Measurements from ENCODE around the gene ZNF554.

ZNF554 gene

DNA sequence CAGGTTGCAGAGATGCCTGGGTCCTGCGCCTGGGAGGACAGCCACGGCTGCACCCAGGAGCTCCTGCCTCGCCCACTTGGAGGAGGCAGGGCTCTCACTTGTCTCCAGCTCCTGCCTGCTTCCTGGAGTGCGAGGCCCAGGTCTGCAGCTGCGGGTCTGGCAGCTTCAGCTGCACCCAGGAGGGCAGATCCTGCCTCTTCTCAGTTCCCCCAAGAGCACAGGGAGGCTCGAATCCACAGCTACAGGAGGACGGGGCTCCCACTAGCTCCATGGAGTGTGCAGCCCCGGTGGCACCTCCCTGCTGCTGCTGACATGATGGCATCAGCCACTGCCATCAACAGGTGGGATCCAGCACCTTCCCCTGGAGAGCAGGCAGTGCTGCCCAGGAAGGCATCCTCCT is 4.5 kb downstream of the ZNF554 start:
- DNase-seq (ENCODE audit: low read depth in 3 of 3, low spot score in 1 of 3), result no peak

DNA sequence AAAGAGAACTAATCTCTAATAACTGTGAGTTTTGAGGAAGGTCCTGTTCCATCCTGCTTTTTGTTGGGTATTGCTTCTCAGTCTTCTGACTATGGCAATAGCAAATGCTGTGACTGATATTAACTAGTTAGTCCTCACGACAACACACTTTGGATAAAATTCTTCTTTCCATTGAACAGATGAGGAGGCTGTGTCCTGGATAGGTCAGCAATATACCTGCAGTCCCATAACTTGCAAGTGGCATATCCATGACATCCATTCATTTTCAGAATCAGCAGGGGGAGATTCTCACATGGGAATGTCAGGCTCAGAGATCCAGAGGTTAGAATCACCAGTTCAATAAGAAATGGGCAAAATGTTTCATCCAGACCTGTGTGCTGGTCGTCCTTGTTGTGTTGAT is 7.4 kb downstream of the ZNF554 start:
- DNase-seq (ENCODE audit: low read depth in 3 of 3, low spot score in 1 of 3), result no peak

DNA sequence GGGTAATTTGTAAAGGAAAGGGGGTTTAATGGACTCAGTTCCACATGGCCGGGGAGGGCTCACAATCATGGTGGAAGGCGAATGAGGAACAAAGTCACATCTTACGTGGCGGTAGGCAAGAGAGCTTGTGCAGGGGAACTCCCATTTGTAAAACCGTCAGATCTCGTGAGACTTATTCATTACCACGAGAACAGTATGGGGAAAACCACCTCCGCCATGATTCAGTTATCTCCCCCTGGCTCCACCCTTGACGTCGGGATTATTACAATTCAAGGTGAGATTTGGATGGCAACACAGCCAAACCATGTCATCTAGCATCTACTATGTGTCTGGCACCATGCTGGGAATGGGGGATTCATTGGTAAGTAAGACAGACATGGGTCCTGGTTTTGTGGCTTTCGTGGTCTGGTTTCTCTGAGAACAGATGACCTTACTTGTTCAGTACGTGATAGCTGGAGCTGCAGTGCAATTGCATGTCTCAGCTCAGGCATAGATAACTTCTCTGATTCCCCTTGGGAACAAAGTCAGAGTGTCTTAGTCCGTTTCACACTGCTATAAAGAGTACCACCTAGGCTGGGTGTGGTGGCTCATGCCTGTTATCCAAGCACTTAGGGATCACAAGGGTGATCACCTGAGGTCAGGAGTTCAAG is 8.3 kb downstream of the ZNF554 start:
- DNase-seq (ENCODE audit: low read depth in 3 of 3, low spot score in 1 of 3), result no peak

DNA sequence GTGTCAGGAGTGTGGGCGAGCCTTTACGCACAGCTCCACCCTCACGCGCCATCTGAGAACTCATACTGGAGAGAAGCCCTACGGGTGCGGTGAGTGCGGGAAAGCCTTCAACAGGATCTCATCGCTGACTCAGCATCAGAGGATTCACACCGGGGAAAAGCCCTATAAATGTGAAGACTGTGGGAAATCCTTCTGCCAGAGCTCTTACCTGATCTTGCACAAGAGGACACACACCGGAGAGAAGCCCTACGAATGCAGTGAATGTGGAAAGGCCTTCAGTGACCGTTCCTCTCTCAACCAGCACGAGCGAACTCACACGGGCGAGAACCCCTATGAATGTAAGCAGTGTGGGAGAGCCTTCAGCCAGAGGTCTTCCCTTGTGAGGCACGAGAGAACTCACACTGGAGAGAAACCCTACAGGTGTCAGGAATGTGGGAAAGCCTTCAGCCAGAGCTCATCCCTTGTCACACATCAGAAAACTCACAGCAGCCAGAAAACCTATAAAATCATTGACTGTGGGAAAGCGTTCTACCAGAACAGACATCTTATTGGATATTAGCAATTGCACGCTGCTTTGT is 14.7 kb downstream of the ZNF554 start:
- no peak for DNase-seq (ENCODE audit: low read depth in 3 of 3, low spot score in 1 of 3)

DNA sequence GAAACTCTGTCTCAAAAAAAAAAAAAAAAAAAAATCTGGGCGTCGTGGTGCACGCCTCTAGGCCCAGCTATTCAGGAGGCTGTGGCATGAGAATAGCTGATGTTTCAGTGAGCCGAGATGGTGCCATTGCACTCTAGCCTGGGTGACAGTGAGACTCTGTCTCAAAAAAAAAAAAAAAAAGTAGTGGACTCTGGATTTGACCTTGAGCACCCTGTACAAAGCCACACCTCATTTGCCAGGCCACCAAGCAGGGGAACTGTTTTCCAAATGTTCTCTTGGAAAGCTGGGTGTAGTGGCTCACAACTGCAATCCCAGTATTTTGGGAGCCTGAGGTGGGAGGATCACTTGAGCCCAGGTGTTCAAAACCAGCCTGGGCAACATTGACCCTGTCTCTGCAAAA is 17.8 kb downstream of the ZNF554 start:
- no peak for DNase-seq (ENCODE audit: low read depth in 3 of 3, low spot score in 1 of 3)

DNA sequence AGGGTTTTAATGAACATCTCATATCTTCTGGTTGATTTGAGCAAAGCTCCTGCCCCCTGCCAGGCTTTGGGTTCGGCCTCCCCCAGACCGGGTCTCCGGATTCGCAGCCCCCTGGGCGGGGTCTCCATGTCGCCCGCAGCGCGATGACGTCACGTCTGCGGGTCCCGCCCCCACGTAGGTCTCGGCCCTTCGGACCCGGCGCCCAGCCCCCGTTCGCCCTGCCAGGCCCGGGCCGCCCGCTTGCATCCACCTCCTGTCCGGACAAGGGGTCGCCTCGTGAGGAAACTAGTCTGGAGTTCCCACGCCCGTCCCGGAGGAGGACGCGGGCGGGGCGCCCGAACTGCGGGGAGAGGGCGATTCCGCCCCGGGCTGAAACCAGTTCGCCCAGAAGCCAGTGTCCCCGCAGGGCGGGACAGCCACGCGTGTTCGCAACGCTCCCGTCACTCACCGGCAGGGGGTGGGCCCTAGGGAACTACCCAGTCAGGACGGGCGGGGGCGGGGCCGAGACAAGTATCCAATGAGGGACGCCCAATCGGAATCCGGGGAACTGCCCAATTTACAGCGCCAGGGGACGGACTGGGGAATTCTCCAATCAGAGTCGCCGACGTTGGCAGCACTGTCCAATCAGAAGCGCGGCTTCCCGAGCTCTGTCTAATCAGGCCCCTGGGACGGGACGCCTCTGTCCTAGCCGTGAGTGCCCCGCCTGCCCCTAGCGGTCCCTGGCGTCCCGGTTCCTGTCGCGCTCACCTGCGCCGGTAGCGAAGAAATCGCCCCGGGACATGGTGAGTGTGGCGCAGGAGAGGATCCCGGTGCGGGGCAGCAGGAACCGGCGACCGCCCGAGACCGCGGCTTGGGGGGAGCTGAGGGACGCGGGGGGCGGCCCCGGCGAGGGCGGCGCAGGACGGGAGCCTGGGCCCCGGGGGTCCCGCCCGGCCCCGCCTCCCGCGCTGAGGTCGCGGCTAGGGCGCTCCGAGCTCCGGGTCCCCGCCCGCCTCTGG is 21.4 kb downstream of the ZNF554 start, which contains the start of gene ZNF555:
Gene ZNF555, plus strand, starts transcription at position 682 of the 998 bp plus-strand sequence. Its CDS starts 98 bp downstream, at position 780.
- DNase-seq (ENCODE audit: low read depth in 3 of 3, low spot score in 1 of 3), result peak; percentile 92 to 98 (median 97)

DNA sequence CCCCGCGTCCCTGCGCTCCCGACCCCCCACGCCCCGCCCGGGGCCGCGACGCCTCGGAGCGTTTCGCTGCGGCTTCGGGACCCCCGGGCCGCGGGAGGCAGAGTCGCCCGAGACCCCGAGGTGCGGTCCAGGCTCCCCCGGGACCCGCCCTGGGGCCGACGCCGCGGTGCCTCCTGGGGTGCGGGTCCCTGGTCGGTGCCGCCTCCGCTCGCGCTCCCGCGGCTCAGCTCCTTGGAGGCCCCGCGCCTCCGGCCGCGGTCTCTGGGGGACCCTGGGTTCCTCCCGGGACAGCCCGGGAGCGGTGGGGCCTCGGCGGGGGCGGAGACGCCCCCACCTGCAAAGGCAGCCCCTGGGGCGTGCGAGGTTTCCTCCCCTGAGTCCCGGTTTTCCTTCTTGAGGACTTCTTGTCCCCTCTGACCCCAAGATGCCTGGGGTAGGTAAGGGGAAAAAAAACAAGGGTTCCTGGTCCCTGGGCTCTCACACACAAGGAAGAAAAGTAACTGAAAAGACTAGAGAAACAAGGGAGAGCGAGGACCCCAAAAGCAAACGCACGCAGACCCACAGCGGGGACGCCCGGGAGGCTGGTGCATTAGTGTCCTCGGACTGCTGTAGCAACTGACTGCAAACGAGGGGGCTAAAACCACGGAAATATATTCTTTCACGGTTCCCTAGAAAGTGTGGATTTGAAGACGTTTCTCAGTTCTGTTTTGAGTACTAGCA is 22.3 kb downstream of the ZNF554 start:
- no peak for DNase-seq (ENCODE audit: low read depth in 3 of 3, low spot score in 1 of 3)

DNA sequence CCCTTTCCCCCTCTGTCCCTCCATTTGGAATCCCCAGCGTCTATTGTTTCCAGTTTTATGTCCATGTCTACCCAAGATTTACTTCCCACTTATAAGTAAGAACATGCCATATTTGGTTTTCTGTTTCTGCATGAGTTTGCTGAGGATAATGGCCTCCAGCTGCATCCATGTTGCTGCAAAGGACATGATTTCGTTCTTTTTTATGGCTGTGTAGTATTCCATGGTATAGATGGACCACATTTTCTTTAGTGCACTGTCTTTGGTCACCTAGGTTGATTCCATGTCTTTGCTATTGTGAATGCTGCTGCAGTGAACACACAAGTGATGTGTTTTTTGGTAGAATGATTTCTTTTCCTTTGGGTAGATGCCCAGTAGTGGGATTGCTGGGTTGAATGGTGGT is 25.4 kb downstream of the ZNF554 start:
- no peak for DNase-seq (ENCODE audit: low read depth in 3 of 3, low spot score in 1 of 3)

DNA sequence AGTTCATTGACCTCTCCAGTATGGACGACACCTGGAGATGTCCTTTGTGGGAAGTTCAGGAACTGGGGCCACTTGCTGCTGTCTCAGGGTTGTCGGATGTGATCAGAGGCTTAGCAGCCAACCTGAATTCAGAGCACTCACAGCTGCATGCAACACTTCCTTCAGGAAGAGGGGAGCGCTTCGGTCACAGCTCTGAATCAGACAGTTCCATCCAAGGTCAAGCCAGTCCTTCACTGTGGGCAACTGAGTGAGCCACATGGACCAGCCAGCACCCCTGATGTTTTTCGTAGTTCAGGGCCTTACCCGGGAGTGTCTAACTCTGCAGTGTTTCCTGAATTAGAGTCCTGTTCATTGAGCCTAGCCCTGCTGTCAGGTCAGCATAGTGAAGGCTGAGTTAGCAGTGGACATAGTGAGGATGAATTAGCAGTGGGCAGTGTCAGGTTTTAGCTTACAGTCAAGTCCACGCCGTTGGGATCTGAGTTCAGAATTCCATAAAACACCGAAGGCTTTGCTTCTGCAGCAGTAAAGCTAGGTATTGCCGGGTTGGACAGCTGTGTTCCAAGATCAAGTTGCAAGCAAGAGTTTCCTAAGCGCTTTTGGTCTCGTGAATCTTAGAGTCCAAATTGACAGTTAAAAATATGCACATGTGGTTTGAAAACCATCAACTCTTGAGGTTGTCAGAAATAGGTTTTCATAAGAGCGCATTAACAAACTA is 26.7 kb downstream of the ZNF554 start:
- DNase-seq (ENCODE audit: low read depth in 3 of 3, low spot score in 1 of 3), result no peak

DNA sequence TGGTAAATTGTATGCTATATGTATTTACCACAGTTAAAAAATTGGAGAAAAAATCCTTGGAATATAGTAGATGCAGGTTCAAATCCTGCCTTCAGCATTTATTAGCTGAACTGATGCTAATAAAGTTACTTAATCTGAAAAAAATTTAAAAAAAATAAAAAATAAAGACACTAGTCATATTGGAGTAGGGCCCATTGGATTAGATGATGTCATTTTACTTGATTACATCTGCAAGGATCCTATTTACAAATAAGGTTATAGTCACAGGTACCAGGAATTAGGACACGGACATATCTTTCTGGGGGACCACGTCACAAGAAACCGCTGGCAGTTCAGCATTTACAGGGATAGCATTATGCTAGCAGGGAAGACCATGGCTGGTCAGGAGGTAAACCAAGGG is 27.8 kb downstream of the ZNF554 start:
- no peak for DNase-seq (ENCODE audit: low read depth in 3 of 3, low spot score in 1 of 3)

DNA sequence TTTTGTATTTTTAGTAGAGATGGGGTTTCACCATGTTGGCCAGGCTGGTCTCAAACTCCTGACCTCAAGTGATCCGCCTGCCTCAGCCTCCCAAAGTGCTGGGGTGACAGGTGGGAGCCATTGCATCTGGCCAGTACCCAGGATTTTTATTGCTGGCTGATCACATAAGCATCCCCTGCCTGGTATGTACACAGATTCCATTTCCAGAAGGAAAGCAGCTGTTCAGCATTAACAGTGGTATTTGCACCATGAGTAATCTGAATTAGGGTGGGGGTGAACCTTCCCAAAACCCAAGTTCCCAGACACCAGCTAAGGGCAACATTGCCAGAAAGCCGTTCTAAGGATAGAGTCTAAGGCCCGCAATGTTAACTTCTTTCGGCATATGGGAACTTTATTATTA is 28.9 kb downstream of the ZNF554 start:
- no peak for DNase-seq (ENCODE audit: low read depth in 3 of 3, low spot score in 1 of 3)

DNA sequence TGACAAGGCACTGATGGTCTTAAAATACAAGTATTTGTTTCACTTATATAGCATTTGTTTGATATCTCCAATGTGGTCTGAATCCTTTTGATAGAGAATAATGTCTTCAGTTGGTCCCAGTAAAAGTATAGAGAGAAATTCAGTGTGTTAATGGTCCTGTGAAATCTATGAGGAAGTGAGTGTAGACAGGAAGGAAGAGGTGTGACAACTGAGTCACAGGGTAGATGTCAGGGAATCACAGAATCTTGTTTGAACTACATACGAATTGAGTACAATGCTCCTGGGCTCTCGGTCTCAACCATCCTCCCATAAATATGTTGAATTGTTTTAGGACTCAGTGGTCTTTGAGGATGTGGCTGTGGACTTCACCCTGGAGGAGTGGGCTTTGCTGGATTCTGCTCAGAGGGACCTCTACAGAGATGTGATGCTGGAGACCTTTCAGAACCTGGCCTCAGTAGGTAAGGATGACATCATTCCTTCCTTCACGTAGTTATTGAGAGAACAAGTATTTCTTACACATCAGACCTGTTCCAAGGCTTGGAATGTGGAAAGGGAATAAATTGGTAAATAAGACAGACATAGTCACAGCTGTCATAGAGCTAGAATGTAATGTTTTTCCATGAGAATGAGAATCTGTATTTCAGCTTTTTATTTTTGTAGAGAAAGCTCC is 30.7 kb downstream of the ZNF554 start:
- DNase-seq (ENCODE audit: low read depth in 3 of 3, low spot score in 1 of 3), result no peak

DNA sequence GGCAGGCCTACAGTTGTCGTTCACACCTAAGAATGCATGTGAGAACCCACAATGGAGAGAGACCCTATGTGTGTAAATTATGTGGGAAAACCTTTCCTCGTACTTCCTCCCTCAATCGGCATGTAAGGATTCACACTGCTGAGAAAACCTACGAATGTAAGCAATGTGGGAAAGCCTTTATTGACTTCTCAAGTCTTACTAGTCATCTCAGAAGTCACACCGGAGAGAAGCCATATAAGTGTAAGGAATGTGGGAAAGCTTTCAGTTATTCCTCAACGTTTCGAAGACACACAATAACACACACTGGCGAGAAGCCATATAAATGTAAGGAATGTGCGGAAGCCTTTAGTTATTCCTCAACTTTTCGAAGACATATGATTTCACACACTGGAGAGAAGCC is 32.9 kb downstream of the ZNF554 start:
- DNase-seq (ENCODE audit: low read depth in 3 of 3, low spot score in 1 of 3), result no peak

DNA sequence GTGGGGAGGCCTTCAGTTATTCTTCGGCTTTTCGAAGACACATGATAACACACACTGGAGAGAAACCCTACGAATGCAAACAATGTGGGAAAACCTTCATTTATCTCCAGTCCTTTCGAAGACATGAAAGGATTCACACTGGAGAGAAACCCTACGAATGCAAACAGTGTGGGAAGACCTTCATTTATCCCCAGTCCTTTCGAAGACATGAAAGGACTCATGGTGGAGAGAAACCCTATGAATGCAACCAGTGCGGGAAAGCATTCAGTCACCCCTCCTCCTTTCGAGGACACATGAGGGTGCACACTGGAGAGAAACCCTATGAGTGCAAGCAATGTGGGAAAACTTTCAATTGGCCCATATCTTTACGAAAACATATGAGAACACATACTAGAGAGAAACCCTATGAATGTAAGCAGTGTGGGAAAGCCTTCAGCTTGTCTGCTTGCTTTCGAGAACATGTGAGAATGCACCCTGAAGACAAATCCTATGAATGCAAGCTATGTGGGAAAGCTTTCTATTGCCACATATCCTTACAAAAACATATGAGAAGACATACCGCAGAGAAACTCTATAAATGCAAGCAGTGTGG is 33.4 kb downstream of the ZNF554 start:
- DNase-seq (ENCODE audit: low read depth in 3 of 3, low spot score in 1 of 3), result no peak

DNA sequence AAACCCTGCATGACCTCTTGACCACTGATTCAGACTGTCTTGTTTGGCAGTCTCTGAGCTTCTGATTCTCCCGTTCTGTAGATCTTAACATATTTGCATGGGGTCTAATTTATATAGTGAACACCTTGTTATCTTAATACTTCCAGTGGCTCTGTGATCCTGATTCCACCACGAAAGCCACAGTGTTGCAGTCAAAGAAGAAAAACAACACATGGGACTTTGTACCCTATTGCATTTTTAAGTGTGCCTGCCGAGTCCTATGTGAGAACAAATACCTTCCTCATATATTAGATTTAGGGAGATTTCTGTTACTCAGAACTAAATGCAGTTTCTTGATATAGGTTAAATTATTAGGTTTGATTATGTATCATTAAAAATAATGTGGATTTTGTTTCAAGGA is 35.2 kb downstream of the ZNF554 start:
- no peak for DNase-seq (ENCODE audit: low read depth in 3 of 3, low spot score in 1 of 3)

DNA sequence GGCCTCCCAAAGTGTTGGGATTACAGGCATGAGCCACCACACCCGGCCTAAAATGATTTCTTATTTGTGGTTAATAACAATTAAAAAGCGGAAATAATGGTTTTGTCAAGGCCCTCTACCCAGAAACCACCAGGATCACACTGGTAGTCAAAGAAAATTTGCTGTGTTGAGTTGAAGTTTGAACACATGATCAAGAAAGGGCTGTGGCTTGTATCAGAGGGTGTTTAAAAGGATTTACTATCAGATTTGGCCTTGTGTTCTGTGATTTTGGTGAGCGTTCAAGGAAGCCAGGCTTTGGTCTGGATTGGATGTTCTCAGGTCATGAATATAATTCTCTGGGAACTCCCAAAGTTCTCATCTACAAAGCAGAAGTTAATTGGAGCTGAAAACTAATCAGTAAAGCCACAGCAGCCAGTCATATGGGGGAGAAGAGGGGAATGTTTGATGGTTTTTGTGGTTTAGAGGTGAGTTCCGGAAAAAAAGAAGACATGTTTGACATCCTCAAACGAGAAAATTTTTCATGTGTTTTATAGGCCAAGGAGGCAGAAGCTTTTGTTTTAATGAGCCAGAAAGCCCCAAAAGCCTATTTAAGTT is 36.9 kb downstream of the ZNF554 start:
- no peak for DNase-seq (ENCODE audit: low read depth in 3 of 3, low spot score in 1 of 3)

DNA sequence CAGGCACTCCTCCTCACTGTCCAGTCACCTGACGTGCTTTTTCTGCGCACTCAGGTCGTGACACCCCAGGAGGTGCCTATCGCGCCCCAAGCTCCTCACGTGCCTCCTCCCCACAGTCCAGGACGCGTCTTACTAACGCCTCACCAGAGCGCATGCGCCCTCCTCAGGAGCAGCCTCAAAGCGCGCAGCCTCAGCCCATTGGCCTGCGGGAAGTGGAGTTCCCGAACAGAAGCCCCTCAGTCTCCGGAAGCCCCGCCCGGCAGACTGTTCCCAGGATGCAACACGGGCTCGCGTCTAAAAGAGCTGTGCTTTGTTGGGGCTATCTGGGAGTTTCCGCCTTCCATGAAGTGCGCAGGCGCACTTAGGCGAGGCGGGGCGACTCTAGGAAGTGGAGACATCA is 39.2 kb downstream of the ZNF554 start:
- DNase-seq (ENCODE audit: low read depth in 3 of 3, low spot score in 1 of 3), result no peak

DNA sequence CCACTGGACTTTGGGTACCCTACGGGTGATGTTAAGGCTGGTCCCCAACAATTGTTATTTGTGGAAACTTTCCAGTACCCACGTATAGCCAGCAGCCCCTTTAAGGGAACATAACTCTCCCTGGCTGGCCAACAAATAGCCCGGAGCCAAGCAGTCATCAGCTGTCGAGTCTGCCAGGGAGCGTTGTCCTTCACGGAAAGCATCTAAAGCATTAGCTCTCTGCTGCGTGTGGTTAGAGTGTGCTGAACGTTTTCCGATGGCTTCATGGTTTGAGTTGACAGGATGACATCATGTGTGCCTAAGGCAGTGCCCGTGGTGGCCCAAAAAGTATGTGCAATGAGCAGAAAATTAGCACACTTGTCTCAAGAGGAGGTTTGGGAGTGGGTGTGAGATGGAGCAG is 44.1 kb downstream of the ZNF554 start:
- no peak for DNase-seq (ENCODE audit: low read depth in 3 of 3, low spot score in 1 of 3)

DNA sequence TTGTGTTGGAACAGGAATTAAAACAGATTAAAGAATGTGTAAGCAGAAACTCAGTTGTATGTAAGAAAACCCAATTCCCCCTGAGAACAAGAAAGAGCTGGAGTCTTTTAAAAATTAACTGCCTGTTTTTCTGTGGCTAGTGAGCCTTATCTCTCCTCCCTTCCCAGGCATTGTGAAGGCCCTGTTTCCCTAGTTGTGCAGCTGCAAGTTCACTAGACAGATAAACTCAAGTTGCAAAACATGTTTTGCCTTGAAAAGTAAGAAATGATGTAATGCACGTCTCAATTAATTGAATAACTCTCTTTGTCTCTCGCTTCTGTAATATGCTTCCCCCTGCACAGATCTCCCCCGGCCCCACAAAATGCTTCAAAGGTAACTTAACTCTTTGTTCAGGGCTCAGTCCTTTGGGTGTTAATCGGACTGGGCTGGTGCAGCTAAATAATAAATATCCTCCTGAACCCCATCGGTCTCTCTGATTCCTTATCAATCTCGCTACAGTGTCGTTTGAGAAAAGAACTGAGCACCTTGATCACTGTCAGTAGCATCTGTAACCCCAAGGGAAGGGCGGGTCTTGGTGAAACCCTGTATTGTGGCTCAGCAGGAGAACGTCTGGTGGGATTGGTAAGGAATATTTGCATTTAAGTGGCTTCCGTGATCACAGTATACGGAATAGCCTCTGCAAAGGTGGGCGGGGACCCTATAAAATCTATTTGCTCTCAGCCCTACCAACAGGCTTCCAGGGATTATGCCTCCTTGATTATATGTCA is 45.8 kb downstream of the ZNF554 start:
- no peak for DNase-seq (ENCODE audit: low read depth in 3 of 3, low spot score in 1 of 3)

All from stimulated activated CD4-positive, alpha-beta T cell treated with anti-CD3 and anti-CD28 coated beads, TNF-alpha, amount 100 ng/mL, for 1 hour (primary cell).